Measurements from ENCODE around the gene RPS25.

Gene RPS25

GRCh38 chr11:119056421-119056999 lies 38.4 kb upstream of the RPS25 start:
- peaks cover 31% of the 10 kb centered on the region for H4K20me1 ChIP-seq (ENCODE audit: insufficient read depth, low read length, poor library complexity, severe bottlenecking)
- peaks cover 6% of the 10 kb centered on the region for H3K27me3 ChIP-seq (ENCODE audit: insufficient read depth, low read length, poor library complexity, severe bottlenecking)
- H3K9me3 ChIP-seq (ENCODE audit: insufficient read depth, low read depth, low read length): no peaks in the 10 kb centered on the region
- TF ChIP-seq CTCF (conservative IDR thresholded peaks at IDR 0.05; ENCODE audit: low read length) (no peak), EZH2phosphoT487 (IDR thresholded peaks at IDR 0.05; ENCODE audit: borderline replicate concordance) (no peak)
- peak overlapping the region; percentile 99 for H3K9ac ChIP-seq (ENCODE audit: low read depth, low read length, poor library complexity, severe bottlenecking)
- H3F3A ChIP-seq (ENCODE audit: low read depth): no peaks in the 10 kb centered on the region
- H3K36me3 ChIP-seq (ENCODE audit: insufficient read depth, low read length): peaks cover 37% of the 10 kb centered on the region
- peak overlapping the region; percentile 94 for H3K4me3 ChIP-seq (ENCODE audit: low read length, poor library complexity, severe bottlenecking)
- peaks cover 26% of the 10 kb centered on the region for H3K4me1 ChIP-seq (ENCODE audit: insufficient read depth, low read length, poor library complexity, severe bottlenecking)
- H3K4me2 ChIP-seq (ENCODE audit: low read depth, low read length, poor library complexity, severe bottlenecking): peak overlapping the region; percentile 93
- H3K9me2 ChIP-seq (replicated peaks; ENCODE audit: low read depth, low read length): no peaks in the 10 kb centered on the region
- H2AFZ ChIP-seq (ENCODE audit: low read length): peak overlapping the region; percentile 81
- H3K79me2 ChIP-seq (ENCODE audit: insufficient read depth, low read length): peaks cover 61% of the 10 kb centered on the region

GRCh38 chr11:119055901-119056300 lies 37.8 kb upstream of the RPS25 start:
- no peaks in the 10 kb centered on the region for H3F3A ChIP-seq (ENCODE audit: low read depth)
- peaks cover 6% of the 10 kb centered on the region for H3K27me3 ChIP-seq (ENCODE audit: insufficient read depth, low read length, poor library complexity, severe bottlenecking)
- peaks cover 61% of the 10 kb centered on the region for H3K79me2 ChIP-seq (ENCODE audit: insufficient read depth, low read length)
- peak overlapping the region; percentile 99 for H3K9ac ChIP-seq (ENCODE audit: low read depth, low read length, poor library complexity, severe bottlenecking)
- H3K4me3 ChIP-seq (ENCODE audit: low read length, poor library complexity, severe bottlenecking): peak overlapping the region; percentile 94
- TF ChIP-seq EZH2phosphoT487 (IDR thresholded peaks at IDR 0.05; ENCODE audit: borderline replicate concordance): no peak
- TF ChIP-seq CTCF (conservative IDR thresholded peaks at IDR 0.05; ENCODE audit: low read length): peak; percentile 56
- no peaks in the 10 kb centered on the region for H3K9me2 ChIP-seq (replicated peaks; ENCODE audit: low read depth, low read length)
- H3K9me3 ChIP-seq (ENCODE audit: insufficient read depth, low read depth, low read length): no peaks in the 10 kb centered on the region
- H4K20me1 ChIP-seq (ENCODE audit: insufficient read depth, low read length, poor library complexity, severe bottlenecking): peaks cover 31% of the 10 kb centered on the region
- peaks cover 26% of the 10 kb centered on the region for H3K4me1 ChIP-seq (ENCODE audit: insufficient read depth, low read length, poor library complexity, severe bottlenecking)
- H3K4me2 ChIP-seq (ENCODE audit: low read depth, low read length, poor library complexity, severe bottlenecking): peak overlapping the region; percentile 93
- H2AFZ ChIP-seq (ENCODE audit: low read length): no peak overlapping the region
- H3K36me3 ChIP-seq (ENCODE audit: insufficient read depth, low read length): peaks cover 43% of the 10 kb centered on the region

- peaks cover 31% of the 10 kb centered on the region for H4K20me1 ChIP-seq (ENCODE audit: insufficient read depth, low read length, poor library complexity, severe bottlenecking)
- H3K4me3 ChIP-seq (ENCODE audit: low read length, poor library complexity, severe bottlenecking): peak overlapping the region; percentile 34
- peaks cover 61% of the 10 kb centered on the region for H3K79me2 ChIP-seq (ENCODE audit: insufficient read depth, low read length)
- peaks cover 26% of the 10 kb centered on the region for H3K4me1 ChIP-seq (ENCODE audit: insufficient read depth, low read length, poor library complexity, severe bottlenecking)
- no peaks in the 10 kb centered on the region for H3K9me2 ChIP-seq (replicated peaks; ENCODE audit: low read depth, low read length)
- H3K36me3 ChIP-seq (ENCODE audit: insufficient read depth, low read length): peaks cover 57% of the 10 kb centered on the region
- no peaks in the 10 kb centered on the region for H3K9me3 ChIP-seq (ENCODE audit: insufficient read depth, low read depth, low read length)
- H3K27me3 ChIP-seq (ENCODE audit: insufficient read depth, low read length, poor library complexity, severe bottlenecking): peaks cover 6% of the 10 kb centered on the region
- TF ChIP-seq EZH2phosphoT487 (IDR thresholded peaks at IDR 0.05; ENCODE audit: borderline replicate concordance) (no peak), CTCF (conservative IDR thresholded peaks at IDR 0.05; ENCODE audit: low read length) (no peak)
- peak overlapping the region; percentile 93 for H3K4me2 ChIP-seq (ENCODE audit: low read depth, low read length, poor library complexity, severe bottlenecking)
- no peaks in the 10 kb centered on the region for H3F3A ChIP-seq (ENCODE audit: low read depth)
- no peak overlapping the region for H2AFZ ChIP-seq (ENCODE audit: low read length)
- peak overlapping the region; percentile 99 for H3K9ac ChIP-seq (ENCODE audit: low read depth, low read length, poor library complexity, severe bottlenecking)
Measured at GRCh38 chr11:119054418-119054817, 36.3 kb upstream of the RPS25 start.
